GM21381 (cell line): ENCODE results near the gene KLHL10.

ENCODE experiments used
- ATAC-seq: cut with Tn5 transposase; IDR thresholded peaks from one replicate; pipeline ENCODE4 v1.9.1; 2021; ENCODE audit warnings: mild to moderate bottlenecking, moderate library complexity; ENCODE audit not compliant: unreplicated experiment

Gene KLHL10

DNA sequence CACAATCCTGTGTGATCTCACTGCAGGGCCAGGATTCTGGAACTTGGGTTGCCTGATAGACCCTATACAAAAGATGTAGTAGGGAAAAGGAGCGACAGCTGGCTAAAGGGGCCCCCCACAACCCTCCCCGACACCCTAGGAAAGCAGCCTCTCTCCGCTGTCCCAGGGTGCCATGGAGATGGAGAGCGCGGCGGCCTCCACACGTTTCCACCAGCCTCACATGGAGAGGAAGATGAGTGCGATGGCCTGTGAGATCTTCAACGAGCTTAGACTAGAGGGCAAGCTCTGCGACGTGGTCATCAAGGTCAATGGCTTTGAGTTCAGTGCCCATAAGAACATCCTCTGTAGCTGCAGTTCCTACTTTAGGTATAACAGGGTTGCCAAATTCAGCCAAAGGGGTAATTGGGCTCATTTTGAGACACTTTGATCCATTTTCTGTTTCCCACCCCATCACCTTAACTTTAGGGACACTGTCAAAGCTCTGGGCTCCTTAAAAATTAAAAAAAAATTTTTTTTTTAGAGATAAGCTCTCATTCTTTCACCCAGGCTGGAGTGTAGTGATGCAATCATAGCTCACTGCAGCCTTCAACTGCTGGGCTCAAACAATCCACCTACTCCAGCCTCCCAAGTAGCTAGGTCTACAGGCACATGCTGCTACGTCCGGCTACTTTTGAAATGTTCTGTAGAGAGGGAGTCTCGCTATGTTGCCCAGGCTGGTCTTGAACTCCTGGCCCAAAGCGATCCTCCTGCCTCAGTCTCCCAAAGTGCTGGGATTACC, at the start of gene KLHL10:
KLHL10 (plus strand) TSS at position 65 of the 778 bp plus-strand sequence; CDS start at position 173, 108 bp downstream.
- ATAC-seq, result no peak

DNA sequence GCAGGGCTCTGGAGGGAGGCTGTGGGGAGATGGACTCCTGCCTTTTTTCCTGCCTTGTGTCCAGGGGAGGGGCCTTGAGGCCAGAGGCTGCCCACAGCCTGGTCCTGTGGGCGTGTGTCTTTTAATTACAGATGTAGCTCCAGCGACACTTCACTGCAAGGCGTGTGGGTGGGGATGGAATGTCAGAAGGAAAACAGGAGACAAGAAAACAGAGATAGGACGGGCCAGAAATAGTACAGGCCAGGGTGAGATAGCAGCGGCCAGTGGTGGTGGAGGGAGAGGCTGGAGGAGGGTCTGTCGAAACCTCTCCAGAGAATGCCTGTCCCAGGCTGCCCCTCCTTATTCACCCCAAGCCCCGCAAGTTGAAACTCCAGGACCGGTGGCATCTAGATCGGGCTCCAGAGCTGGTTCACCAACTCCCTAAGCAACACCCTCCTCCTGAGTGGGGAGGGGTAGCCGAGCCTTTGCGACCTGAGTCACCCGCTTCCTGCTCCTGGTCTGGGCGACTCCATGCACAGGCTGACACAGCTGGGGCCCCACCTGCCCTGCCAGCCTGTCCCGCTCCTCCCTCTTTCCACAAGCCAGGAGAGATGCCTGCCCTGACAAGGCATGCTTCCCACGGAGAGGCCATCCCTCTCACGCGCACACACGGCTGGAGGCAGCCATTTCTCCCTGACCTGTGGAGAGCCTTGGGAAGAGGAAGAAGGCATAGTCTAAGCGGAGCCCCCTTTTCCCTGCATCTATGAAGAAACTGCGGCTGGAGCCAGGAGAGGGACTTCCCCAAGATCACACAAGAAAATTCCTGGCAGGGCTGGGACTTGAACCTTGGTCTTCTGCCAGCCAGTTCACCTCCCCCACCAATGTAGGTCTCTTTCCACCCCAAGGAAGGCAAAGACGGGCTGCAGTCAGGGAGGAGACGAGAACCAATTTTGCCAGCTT, 44.5 kb upstream of the KLHL10 start:
- no peak for ATAC-seq

DNA sequence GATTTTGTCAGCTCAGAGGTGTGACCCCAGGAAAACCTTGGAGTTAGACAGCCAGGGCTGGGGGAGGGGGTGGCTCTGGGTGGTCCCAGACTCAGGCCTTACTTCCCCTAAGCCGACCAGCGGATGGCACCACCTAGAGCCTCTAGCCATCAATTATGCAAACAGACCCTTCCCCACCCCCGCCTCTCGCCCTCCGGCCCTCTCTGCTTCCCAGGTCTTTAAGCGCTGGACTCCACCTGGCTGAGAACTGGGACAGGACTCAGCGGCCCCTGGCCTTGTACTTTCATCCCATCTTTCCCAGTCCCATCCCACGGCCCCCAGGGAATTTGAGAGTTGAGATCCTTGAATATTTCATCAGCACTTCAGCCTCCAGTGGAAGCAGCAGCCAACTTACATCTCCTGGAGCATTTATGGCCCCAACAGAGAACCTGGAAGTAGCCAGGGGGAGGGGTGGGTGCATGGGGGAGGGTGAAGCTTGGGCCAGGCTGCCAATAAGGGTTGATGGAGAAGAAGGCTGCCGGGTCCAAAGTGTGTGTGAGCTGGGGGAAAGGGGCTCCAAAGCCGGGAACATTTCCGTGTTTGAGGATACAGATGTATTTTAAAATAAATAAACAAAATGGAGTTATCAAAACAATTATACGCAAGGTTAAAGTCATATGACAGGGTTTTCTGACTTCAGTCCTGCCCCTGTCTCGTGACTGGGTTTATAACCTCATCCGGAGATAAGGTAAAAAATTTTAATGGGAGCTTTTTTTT, 43.7 kb upstream of the KLHL10 start:
- ATAC-seq, result no peak

DNA sequence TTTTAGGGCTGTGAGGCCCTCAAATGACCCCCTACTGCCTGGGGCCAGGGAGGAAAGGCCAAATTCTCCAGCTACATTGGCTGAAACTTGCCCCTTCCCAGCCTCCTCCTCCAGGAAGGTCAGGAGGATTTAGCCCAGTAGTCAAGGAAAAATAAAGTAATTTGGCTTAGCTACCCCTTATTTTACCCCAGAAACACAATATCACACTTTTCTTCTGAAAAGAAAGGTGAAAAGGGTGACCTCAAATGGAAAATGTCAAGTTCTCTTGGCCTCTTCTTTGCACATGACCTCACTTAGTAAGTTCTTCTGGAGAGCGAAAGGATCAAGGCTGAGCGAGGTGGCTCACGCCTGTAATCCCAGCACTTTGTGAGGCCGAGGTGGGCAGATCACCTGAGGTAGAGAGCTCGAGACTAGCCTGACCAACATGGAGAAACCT, 43.1 kb upstream of the KLHL10 start:
- no peak for ATAC-seq

DNA sequence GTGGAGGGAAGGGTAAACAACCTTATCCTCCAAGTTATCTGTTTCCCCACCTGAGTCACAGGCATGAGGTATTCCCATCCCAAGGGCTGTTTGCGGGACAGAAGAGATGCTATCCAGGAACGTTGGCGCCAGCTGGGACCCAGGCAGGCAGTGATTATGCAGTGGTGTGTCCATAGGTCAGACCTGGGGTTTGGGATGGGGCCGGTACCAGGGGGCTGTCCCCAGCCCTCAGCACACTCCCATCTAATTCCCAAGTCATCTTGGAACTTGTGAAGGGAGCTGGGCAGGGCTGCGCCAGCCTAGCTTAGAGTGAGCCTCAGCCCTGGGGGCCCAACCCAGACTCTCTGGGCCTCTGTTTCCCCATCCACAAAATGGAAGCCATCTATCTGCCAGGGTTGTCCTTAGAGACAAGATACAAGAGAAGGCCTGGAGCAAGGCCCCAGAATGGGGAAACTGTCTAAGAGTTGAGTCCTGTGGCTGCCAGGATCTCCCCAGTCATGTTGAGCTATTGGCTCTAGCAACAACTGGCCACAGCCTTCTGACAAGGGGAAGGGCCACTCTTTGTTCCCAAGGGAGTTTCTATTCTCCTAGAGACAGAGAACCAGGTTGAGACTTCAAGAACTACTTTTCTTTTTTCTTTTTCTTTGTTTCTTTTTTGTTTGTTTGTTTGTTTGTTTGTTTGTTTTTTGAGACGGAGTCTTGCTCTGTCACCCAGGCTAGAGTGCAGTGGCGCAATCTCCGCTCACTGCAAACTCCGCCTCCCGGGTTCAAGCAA, 41.3 kb upstream of the KLHL10 start:
- no peak for ATAC-seq

DNA sequence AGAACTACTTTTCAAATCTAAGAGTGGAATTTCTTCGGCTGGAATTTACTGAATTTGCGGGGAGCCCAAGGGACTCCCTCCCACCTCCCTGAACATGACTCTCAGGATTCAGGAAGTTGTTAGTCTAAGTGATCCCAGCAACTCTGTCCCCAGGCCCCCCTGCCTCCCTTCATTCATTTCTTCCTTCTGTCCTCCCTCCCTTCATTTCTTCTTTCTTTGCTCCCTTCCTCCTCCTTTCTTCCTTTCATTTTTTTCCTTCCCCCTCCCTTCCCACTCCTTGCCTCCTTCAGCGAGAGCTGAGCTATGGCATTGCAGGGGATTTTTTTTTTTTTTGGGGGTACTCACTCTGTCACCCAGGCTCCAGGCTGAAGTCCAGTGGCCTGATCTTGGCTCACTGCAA, 40.2 kb upstream of the KLHL10 start:
- ATAC-seq, result no peak

DNA sequence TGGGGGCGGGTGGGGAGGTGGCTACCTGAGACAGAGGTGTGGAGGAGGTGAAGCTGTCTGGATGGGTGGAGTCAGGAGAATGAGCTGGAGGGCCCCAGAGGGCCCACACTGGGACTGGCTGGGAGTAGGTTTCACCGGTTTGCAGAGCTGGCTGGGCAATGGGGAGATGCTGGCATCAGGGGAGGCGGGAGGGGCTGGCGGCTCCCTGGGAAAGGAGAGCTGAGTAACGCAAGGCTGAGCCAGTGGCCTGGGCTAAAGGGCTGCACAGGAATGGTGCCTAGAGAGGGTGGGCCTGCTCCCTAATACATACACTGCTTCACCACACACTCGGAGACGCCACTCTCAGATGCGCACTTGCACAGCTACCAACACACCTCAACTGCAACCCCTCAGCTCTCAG, 38.3 kb upstream of the KLHL10 start:
- no peak for ATAC-seq

DNA sequence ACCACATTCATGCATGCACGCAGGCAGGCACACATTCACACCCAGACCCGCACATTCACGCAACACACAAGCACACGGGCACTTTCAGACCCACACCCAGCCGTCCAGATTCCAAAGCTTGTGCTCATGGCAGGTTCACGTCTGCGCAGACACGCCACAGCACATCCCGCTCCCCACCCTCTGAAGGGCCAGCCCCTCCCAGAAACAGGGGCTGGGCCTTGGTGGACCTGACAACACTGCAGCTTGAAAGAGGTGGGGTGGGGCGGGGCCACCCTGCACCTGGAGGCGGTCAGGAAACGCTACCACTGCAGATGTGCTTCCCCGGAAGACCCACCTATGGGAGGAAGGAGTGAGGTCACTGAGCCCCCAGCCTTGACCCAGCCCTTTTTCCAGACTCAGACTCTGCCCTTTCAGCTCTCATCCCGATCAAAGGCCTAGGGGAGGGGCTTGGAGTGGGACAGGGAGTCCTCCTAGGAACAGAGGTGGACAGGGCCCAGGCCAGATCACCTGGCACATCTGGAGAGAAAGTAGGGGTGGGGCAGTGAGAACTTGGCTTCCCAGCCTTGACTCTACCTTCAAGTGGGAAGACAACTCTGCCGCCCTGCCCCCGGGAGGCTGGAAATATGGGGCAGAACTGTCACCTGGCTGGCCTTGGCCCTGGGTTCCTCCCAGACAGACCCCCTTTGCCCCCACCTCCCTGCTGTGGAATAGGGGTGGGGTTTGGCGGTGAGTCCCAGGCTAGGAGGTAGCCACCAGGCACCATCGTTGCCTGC, 36.8 kb upstream of the KLHL10 start:
- no peak for ATAC-seq

DNA sequence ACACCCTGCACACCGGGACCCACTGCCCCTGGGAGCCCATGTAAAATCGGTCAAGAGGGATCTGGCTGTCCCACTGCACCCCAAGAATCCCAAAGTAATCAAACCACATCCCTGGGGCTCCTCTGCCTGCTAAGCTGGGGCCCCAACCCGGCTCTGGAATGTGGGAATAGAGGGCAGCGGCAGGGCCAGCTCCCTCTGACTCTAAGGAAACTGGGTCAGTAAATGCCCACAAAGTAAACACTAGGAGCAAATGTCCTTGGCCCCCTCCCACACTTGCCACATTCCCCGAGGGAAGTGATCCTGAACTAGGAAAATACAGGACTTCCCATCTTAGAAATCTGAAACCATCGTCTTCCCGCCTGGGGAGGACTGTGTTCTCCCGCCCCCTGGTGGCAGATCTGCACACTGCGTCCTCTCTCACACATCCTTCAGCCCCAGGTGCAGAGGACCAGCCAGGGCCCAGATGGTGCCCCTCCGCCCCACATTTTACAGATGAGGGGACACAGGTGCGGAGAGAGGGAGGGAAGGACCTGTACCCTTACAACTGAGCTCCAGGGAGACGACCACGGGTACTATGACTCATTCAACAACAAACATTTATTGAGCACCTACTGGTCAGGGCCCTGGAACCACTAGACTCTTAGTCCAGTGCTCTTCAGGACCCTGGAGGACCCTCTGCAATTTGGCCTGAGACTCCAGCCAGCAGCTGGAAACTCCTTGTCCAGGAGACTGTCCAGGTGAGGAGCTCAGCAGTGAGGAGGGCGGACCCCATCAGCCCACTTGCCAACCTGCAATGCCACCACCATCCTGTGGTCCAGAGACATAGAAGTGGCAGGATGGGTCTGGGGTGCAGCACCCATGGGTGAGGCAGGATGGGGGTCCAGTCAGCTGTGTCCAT, 36.0 kb upstream of the KLHL10 start:
- no peak for ATAC-seq

DNA sequence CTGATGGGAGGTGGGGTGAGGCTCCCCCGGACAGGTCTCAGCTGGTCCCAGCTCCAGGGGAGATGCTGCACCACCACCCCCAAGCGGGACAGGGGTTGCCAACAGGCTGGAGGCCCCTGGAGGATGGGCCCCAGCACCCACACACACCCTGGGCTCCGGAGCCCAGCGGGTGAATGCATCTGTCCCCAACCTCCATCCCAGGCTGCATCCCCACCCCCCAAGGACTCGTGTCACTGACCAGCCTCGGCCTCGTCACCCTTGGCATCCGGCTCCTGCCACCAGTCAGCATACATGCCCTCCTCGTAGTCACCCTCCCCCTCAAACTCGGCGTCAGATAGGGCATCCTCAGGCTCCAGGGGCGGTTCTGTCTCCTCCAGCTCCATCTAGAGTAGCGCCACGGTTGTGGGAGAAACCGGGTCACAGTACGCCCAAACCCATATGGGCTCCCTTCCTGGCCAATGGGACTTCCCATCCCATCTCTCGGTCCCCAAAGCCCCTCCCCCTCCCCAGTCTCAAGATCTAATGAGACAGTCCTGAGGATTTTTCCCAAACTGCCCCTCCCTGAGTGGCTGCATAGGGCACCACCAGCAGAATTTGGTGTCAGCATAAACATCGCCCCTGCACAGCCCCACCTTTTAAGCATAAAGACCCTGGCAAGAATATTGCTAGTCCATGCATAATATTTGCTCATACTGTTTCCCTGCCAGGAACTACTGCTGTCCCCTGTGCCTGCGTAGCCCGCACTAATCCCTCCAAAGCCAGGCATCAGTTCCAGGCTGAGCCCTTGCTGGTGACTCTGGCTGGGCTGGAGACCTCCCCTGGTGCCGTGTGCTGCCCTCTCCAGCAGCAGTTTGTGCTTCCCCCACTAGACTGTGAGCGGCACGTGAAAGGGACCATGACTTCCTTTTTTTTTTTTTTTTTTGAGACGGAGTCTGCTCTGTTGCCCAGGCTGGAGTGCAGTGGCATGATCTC, 34.3 kb upstream of the KLHL10 start:
- ATAC-seq, result no peak

DNA sequence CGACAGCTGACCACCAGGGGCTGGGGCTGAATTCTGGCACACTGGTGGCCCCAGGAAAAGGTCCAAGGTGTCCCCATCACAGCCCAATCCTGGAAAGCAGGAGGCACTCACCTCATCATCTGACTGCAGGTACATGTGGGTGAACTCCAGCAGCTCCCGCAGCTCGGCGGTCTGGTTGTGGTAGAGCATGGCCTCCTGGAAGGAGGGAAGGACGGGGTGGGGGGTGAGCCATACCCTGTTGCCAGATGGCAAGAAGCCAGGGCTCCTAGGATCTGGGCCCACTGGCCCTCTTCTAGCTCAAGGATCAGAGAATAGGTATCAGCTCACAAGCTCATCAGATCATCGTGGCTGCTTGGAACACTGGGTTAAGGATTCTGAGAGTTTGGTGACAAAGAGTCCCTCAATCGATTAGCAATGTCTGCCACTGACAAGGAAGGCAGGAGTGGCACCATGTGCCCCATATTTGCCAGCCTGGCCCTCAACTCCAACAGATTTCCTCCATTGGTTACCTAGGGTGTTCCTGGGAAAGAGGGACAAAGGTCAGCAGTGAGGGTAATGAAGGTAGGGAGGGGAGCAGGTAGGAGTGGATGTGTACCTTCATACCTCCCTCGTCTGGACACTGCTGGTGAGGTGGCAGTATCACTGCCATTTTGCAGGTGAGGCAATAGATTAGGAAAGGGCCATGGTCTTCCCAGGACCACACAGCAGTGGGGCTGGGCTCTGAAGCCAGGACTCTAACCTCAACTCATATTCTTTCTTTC, 30.8 kb upstream of the KLHL10 start:
- ATAC-seq, result no peak

DNA sequence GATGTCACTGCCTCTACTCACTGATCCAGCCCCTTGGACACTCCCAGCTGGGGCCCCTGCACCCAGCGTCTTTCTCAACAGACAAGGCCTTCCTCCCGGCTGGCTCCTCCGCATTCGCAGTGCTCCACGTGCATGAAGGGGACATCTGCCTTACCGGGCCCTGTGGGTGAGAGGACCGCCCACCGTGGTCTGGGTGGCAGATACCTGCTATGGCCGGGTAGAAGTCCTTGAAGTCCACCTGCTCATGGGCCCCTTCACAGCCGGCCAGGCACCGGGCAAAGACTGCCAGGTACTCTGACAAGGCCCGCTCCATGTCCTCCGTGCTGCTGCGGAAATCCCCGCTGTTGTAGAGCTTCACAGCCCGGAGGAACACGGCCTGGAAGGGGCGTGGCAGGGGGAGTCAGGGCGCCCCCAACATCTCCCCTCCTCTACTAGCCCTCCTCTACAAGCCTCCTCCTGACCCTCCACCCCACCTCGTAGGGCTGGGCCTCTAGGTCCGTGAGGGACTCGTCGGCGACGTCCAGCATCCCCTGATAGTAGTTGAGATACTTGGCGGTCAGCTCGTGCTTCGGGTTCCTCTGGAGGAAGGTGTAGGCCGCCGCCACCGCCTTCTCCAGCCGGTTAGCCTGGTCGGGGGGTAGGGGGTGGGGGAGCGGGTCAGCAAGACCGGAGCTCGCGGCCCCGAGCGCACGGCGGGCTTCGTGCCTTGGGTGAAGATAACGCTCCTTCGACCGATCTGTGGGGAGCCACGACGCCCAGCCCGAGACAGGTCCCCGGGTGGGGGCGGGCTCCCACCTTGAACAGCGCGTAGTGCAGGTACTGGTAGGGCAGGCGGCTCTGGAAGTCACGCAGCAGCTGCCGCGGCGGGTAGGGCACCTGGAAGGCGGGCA, 26.7 kb upstream of the KLHL10 start:
- ATAC-seq, result no peak

DNA sequence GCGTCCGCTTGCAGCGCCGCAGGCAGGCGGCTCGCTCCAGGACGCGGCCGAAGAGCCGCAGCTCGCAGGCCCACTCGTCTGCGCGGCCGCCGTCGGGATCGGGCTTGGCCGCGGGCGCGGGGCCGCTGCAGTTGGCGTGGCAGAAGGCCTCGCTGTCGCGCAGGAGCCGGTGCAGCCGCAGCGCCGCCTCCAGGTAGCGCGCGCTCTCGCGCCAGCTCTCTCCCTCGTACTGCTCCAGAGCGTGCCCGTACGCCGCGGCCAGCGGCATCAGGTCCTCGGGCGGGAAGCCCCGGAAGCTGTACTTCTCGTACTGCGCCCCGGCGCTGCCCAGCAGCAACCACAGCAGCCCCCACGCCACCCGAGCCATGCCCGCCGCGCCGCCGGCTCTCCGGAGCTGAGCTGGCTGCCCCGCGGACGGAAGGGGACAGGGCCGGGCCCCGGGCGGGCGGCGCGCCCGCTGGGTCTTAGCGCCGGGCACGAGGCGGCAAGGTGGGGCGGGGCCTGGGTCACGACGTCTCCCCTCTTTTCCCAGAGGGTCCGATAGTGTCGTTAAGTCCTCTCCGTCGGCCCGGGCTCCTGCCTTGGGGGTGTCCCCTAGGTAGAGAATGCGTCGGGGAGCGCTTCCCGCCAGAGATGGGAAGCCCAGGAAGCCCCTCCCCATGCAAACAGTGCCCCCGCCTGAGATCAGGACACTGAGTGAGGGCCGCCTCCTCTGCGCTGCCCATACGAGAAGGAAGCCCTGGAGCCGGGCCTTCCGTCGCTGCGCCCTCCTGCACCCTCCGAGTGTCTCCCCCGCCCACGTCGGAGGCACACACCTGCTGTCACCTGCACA, 25.9 kb upstream of the KLHL10 start, which contains the start of gene P3H4:
P3H4 (minus strand) TSS at position 401 of the 832 bp plus-strand sequence; CDS start at position 367, 34 bp downstream.
- ATAC-seq, result peak; percentile 77

DNA sequence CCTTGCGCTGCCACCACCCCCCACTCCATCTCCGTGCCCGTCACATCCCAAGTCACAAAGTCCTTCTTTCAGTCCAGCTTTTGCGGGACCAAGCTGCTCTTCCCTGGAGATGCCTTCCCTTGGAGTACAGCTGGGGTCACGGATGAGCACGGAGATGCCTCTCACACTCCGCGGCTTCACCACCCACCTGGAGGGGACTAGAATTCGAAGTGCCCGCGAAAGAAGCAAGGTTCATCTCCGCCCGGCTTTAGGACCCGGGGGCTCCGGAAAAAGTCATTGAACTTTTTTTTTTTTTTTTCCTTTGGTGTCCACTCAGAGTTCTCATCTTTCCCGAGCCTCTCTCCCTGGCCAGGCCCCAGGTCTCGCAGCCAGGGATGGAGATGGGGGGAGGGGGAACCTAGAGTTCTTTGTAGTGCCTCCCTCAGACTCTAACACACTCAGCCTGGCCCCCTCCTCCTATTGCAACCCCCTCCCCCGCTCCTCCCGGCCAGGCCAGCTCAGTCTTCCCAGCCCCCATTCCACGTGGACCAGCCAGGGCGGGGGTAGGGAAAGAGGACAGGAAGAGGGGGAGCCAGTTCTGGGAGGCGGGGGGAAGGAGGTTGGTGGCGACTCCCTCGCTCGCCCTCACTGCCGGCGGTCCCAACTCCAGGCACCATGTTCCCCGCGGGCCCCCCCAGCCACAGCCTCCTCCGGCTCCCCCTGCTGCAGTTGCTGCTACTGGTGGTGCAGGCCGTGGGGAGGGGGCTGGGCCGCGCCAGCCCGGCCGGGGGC, 25.1 kb upstream of the KLHL10 start, which contains the start of gene FKBP10:
FKBP10 (plus strand) TSS at position 624 of the 771 bp plus-strand sequence; CDS start at position 655, 31 bp downstream.
- no peak for ATAC-seq
